Psoas muscle (tissue), 8 donors: Measurements from ENCODE around the gene PCNA. TPM values are rescaled to one million over a fixed set of nuclear protein-coding genes. Genes with fewer than 3 reads are reported as not detected.
A peak's percentile ranks its signal among the peaks of the same experiment; 100 is the strongest.
"Not testable (repeated sequence)": the region's sequence is repeated elsewhere in the genome, so short reads cannot be mapped to it uniquely, and the experiment has no call there.

Experiments used
- ATAC-seq, 4 donors: fragments of 200-7000 bp; cut with Tn5 transposase; one replicate each; pipeline ENCODE4 v1.9.1; 2020; ENCODE audit warnings: moderate library complexity in 3 of 4, mild to moderate bottlenecking in 2 of 4
- DNase-seq, 2 donors: peaks; one replicate each; pipeline ENCODE4 v3.0.0-alpha.2; 2020
- H3K27ac ChIP-seq: fragments of 200-600 bp; one replicate; pipeline ENCODE4 v1.8.0; 2022
- H3K27me3 ChIP-seq, 3 donors: fragments of 200-600 bp in 1 of 3; one replicate each; pipeline versions ENCODE4 v1.6.1 to v1.8.0; 2013 to 2022; ENCODE audit warnings: low read length in 2 of 3, mild to moderate bottlenecking in 2 of 3, moderate library complexity in 1 of 3; ENCODE audit not compliant: insufficient read depth in 3 of 3
- H3K36me3 ChIP-seq, 2 donors: fragments of 200-600 bp in 1 of 2; one replicate each; pipeline versions ENCODE4 v1.6.1 to v1.8.0; 2013 to 2022; ENCODE audit warnings: low read depth in 1 of 2, mild to moderate bottlenecking in 1 of 2, moderate library complexity in 1 of 2; ENCODE audit not compliant: insufficient read depth in 1 of 2
- H3K4me1 ChIP-seq: fragments of 200-600 bp; one replicate; pipeline ENCODE4 v1.8.0; 2022
- H3K4me3 ChIP-seq: fragments of 200-600 bp; one replicate; pipeline ENCODE4 v1.8.0; 2022; ENCODE audit warnings: mild to moderate bottlenecking
- H3K9me3 ChIP-seq: fragments of 200-600 bp; one replicate; pipeline ENCODE4 v1.8.0; 2022
- CTCF ChIP-seq: fragments of 200-600 bp; IDR thresholded peaks from one replicate; pipeline ENCODE4 v1.8.0; 2022; ENCODE audit warnings: antibody characterized with exemption
- WGBS, 3 donors: extraction: QIAGEN DNeasy Blood & Tissue Kit; methylation state at CpG; one replicate each; pipeline versions ENCODE4 v1.1.6 to v1.1.7; 2013; 5-methylcytosine and 5-hydroxymethylcytosine counted together
- intact Hi-C, 2 donors: fragments of 100-400 bp; cut with DNase I; formaldehyde crosslinking; loops; one replicate each; pipeline versions ENCODE4 v1.11.0 to v1.14.2; 2022
- polyA plus RNA-seq, 3 donors: library from polyadenylated mRNA; stranded (reverse); fragments of 200-250 nt; gene quantifications; one replicate each; pipeline ENCODE4 v1.2.3, GENCODE V29; 2013
- total RNA-seq, 4 donors: library from RNA; stranded (reverse); fragmentation: NEBNext Ultra II Directional in 2 of 4; extraction: Animal tissue kit (Norgen Biotek cat#: 25700) in 2 of 4; gene quantifications; one replicate each; pipeline versions ENCODE4 v1.2.1 to v1.2.4, GENCODE V29; 2021 to 2023
- donor health status: healthy with polysubstance abuse.
- donor health status: DM: no; HTN: no; CAD: no; lungs with moderate emphysema.
- donor health status: Bipolar disorder and iron deficiency.
- donor health status: healthy.
- donor health status: DM: yes; HTN: yes; CAD: no.
- donor health status: DM: no; HTN: no; CAD: no.
- donor health status: DM: no; HTN: no; CAD: no.
- donor health status: DM: yes; HTN: yes; CAD: no.

The PCNA gene
- total and polyA plus RNA-seq, 7 donors: 13.2 to 53.0 (median 19.1) TPM

- peak overlapping the region; percentile 13 for H3K27ac ChIP-seq
- 56 to 65% (median 65%) methylated on average over 8 of the region's 8 CpGs for WGBS, 3 donors
- no peak for TF ChIP-seq CTCF
- peak; percentile 92 to 99 (median 98) for ATAC-seq
- H3K4me3 ChIP-seq: no peak overlapping the region
- H3K4me1 ChIP-seq: peaks cover 9% of the 10 kb centered on the region
- H3K36me3 ChIP-seq: no peaks in the 10 kb centered on the region
- intact Hi-C loops: no loop called here
- DNase-seq: peak; percentile 85 to 91
- no peaks in the 10 kb centered on the region for H3K27me3 ChIP-seq
- no peaks in the 10 kb centered on the region for H3K9me3 ChIP-seq
Measured at GRCh38 chr20:5072756-5073659, 46.8 kb downstream of the PCNA start.

GRCh38 chr20:5071942-5072341 lies 47.8 kb downstream of the PCNA start:
- DNase-seq, H3K9me3 ChIP-seq, H3K27me3 ChIP-seq, H3K4me3 ChIP-seq, H3K27ac ChIP-seq, intact Hi-C loops, ATAC-seq, H3K36me3 ChIP-seq, H3K4me1 ChIP-seq: not testable (repeated sequence)
- 96 to 98% (median 98%) methylated on average over 4 of the region's 4 CpGs for WGBS, 3 donors

DNA sequence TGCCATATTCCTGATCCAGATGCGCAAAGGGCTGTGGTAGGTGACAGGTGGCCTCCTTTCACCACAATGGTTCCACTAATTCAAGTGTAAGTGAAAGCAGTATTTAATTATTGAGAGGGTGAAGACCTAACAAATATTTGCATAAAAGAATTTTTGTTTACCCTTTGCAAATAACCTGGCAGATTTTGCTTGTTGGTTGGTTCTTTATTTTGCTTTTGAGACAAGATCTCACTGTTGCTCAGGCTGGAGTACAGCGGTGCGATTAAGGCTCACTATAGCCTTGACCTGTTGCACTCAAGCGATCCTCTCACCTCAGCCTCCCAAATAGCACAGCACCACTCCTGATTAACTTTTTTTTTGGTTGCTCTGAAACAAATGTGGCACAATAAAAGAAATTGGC lies 49.2 kb downstream of the PCNA start:
- 97 to 98% (median 98%) methylated on average over 4 of the region's 4 CpGs for WGBS, 3 donors
- no peak overlapping the region for H3K4me3 ChIP-seq
- no peaks in the 10 kb centered on the region for H3K27me3 ChIP-seq
- H3K36me3 ChIP-seq: no peaks in the 10 kb centered on the region
- intact Hi-C loops: no loop called here
- ATAC-seq (no peak), DNase-seq (no peak)
- no peaks in the 10 kb centered on the region for H3K9me3 ChIP-seq
- peaks cover 12% of the 10 kb centered on the region for H3K4me1 ChIP-seq
- no peak for TF ChIP-seq CTCF
- H3K27ac ChIP-seq: no peak overlapping the region

DNA sequence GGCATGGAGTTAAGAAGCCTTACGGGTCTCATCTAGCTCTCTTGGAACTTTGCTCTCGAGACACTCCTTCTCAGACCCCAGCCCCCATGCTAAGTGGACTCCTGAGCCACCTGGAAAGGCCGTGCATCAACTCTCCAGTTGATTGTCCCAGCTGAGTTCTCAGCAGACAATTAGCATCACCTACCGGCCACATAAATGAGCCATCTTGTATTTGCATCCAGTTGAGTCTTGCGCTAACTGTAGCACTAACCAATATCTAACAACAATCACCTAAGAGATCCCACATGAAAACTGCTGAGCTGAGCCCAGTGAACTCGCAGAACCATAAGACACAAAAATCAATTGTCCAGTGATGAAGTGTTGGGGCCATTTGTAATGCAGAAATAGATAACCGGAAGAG lies 49.7 kb downstream of the PCNA start:
- Histone ChIP-seq H3K36me3 (no peaks in the 10 kb centered on the region), H3K4me3 (no peak overlapping the region), H3K4me1 (peaks cover 12% of the 10 kb centered on the region), H3K27me3 (no peaks in the 10 kb centered on the region), H3K9me3 (no peaks in the 10 kb centered on the region), H3K27ac (no peak overlapping the region)
- intact Hi-C loops: no loop called here
- ATAC-seq (no peak), DNase-seq (no peak)
- 95 to 97% (median 97%) methylated on average over 7 of the region's 7 CpGs for WGBS, 3 donors
- no peak for TF ChIP-seq CTCF

GRCh38 chr20:5069141-5069806 lies 50.5 kb downstream of the PCNA start:
- Histone ChIP-seq H3K9me3 (no peaks in the 10 kb centered on the region), H3K36me3 (no peaks in the 10 kb centered on the region), H3K4me1 (peaks cover 12% of the 10 kb centered on the region), H3K4me3 (no peak overlapping the region), H3K27ac (no peak overlapping the region), H3K27me3 (no peaks in the 10 kb centered on the region)
- DNase-seq: no peak
- intact Hi-C loops: no loop called here
- TF ChIP-seq CTCF: no peak
- 83 to 86% (median 84%) methylated on average over 8 of the region's 8 CpGs for WGBS, 3 donors
- no peak for ATAC-seq
